ENCODE data around the gene RBM39. TPM values are rescaled to one million over a fixed set of nuclear protein-coding genes. Genes with fewer than 3 reads are reported as not detected.
"Not testable (repeated sequence)": the region's sequence is repeated elsewhere in the genome, so short reads cannot be mapped to it uniquely, and the experiment has no call there.

The RBM39 gene
- polyA plus RNA-seq, 1 of the 3 experiments (the other 2 are of a cell fraction) = 68.4 TPM

GRCh38 chr20:35766843-35767242 is 24.8 kb upstream of the RBM39 start:
- ChIA-PET CTCF (no interaction called here), POLR2A (no interaction called here)
- peaks cover 3 to 8% of the 10 kb centered on the region in 2 experiments; a peak in 2 of 4 replicates for H3K4me1 ChIP-seq (ENCODE audit: control insufficient read depth in 1 of 2, insufficient read depth in 2 of 2, low read depth in 1 of 2, low read length in 1 of 2)
- H2AFZ ChIP-seq (ENCODE audit: low read depth) = no peak overlapping the region
- H3K9me3 ChIP-seq = no peaks in the 10 kb centered on the region
- peaks cover 16% of the 10 kb centered on the region for H3F3A ChIP-seq (replicated peaks; ENCODE audit: insufficient read depth)
- H4K20me1 ChIP-seq (ENCODE audit: insufficient read depth) = no peaks in the 10 kb centered on the region
- H3K9me2 ChIP-seq = no peaks in the 10 kb centered on the region
- WGBS (ENCODE audit: low lambda C conversion rate) = 67% methylated on average over 4 of the region's 4 CpGs
- H3K27me3 ChIP-seq (ENCODE audit: insufficient read depth) = no peaks in the 10 kb centered on the region
- no peak for TF ChIP-seq FOXM1 (IDR thresholded peaks at IDR 0.05; ENCODE audit: low read depth)
- no peak for TF ChIP-seq POLR2AphosphoS5 (IDR thresholded peaks at IDR 0.05; ENCODE audit: low read depth, low read length)
- TF ChIP-seq USF2 (IDR thresholded peaks at IDR 0.05; ENCODE audit: borderline replicate concordance, low read depth, low read length) = no peak
- no peak for TF ChIP-seq TAF1 (IDR thresholded peaks at IDR 0.05; ENCODE audit: borderline replicate concordance, low read depth, low read length)
- TF ChIP-seq RXRA (IDR thresholded peaks at IDR 0.05; ENCODE audit: borderline replicate concordance, low read depth) = no peak
- no peak for DNase-seq
- no peak overlapping the region for H3K4me2 ChIP-seq
- H3K4me3 ChIP-seq (ENCODE audit: low read depth in 2 of 2, low read length in 1 of 2) = no peak overlapping the region
- H3K79me2 ChIP-seq (ENCODE audit: insufficient read depth) = no peaks in the 10 kb centered on the region
- no peaks in the 10 kb centered on the region for H3K36me3 ChIP-seq (replicated peaks in 1 of 2; ENCODE audit: control insufficient read depth in 1 of 2, insufficient read depth in 2 of 2, low read length in 1 of 2)
- no peak overlapping the region for H3K9ac ChIP-seq
- H3K27ac ChIP-seq (ENCODE audit: low read depth in 2 of 2, low read length in 1 of 2) = no peak overlapping the region

GRCh38 chr20:35764936-35765335 is 22.9 kb upstream of the RBM39 start:
- H3K4me3 ChIP-seq (ENCODE audit: low read depth in 2 of 2, low read length in 1 of 2); H3K9me3 ChIP-seq; H3K4me1 ChIP-seq (ENCODE audit: control insufficient read depth in 1 of 2, insufficient read depth in 2 of 2, low read depth in 1 of 2, low read length in 1 of 2); H3K4me2 ChIP-seq; H3K9ac ChIP-seq; H2AFZ ChIP-seq (ENCODE audit: low read depth); DNase-seq; H3K9me2 ChIP-seq; H4K20me1 ChIP-seq (ENCODE audit: insufficient read depth); H3K27me3 ChIP-seq (ENCODE audit: insufficient read depth); CTCF ChIA-PET; H3K27ac ChIP-seq (ENCODE audit: low read depth in 2 of 2, low read length in 1 of 2); H3K79me2 ChIP-seq (ENCODE audit: insufficient read depth); H3K36me3 ChIP-seq (replicated peaks in 1 of 2; ENCODE audit: control insufficient read depth in 1 of 2, insufficient read depth in 2 of 2, low read length in 1 of 2): not testable (repeated sequence)
- H3F3A ChIP-seq (replicated peaks; ENCODE audit: insufficient read depth) = peaks cover 16% of the 10 kb centered on the region
- POLR2A ChIA-PET = interaction anchor here (1.2 kb wide), 1 partner anchor 23 kb away, joined by 5 read pairs; the partner anchor contains the start of gene RBM39
- 66% methylated on average over 2 of the region's 2 CpGs for WGBS (ENCODE audit: low lambda C conversion rate)

DNA sequence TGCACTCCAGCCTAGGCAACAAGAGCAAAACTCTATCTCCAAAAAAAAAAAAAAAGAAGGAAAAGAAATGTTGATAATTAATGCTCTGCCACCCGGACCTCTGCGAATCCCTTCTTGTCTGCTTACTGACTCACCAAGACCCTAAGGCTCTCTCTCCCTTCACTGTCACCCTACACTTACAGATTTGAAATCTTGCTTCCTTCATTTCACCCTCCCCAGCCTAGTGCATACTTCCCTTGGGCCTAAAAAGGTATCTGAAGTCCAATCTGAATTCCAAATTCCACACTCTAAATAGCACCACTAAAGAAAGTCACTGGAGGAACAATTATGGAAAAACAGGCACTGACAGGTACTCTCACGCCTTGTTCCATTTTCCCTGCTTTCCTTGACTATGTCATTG is 20.4 kb upstream of the RBM39 start:
- 97% methylated on average over 3 of the region's 3 CpGs for WGBS (ENCODE audit: low lambda C conversion rate)
- TF ChIP-seq CHD2 (IDR thresholded peaks at IDR 0.05; ENCODE audit: low read length, partially characterized antibody) = no peak
- TF ChIP-seq FOSL2 (IDR thresholded peaks at IDR 0.05; ENCODE audit: borderline replicate concordance, low read depth) = no peak
- no peak for TF ChIP-seq USF2 (IDR thresholded peaks at IDR 0.05; ENCODE audit: borderline replicate concordance, low read depth, low read length)
- no peak for TF ChIP-seq TEAD4 (IDR thresholded peaks at IDR 0.05; ENCODE audit: borderline replicate concordance, insufficient read depth)
- TF ChIP-seq, protein P1, sequence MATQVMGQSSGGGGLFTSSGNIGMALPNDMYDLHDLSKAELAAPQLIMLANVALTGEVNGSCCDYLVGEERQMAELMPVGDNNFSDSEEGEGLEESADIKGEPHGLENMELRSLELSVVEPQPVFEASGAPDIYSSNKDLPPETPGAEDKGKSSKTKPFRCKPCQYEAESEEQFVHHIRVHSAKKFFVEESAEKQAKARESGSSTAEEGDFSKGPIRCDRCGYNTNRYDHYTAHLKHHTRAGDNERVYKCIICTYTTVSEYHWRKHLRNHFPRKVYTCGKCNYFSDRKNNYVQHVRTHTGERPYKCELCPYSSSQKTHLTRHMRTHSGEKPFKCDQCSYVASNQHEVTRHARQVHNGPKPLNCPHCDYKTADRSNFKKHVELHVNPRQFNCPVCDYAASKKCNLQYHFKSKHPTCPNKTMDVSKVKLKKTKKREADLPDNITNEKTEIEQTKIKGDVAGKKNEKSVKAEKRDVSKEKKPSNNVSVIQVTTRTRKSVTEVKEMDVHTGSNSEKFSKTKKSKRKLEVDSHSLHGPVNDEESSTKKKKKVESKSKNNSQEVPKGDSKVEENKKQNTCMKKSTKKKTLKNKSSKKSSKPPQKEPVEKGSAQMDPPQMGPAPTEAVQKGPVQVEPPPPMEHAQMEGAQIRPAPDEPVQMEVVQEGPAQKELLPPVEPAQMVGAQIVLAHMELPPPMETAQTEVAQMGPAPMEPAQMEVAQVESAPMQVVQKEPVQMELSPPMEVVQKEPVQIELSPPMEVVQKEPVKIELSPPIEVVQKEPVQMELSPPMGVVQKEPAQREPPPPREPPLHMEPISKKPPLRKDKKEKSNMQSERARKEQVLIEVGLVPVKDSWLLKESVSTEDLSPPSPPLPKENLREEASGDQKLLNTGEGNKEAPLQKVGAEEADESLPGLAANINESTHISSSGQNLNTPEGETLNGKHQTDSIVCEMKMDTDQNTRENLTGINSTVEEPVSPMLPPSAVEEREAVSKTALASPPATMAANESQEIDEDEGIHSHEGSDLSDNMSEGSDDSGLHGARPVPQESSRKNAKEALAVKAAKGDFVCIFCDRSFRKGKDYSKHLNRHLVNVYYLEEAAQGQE (IDR thresholded peaks at IDR 0.05; ENCODE audit: low read depth, low read length) = no peak
- no peak for TF ChIP-seq RFX5 (IDR thresholded peaks at IDR 0.05; ENCODE audit: low read length)
- no peak for TF ChIP-seq NFIC (IDR thresholded peaks at IDR 0.05; ENCODE audit: borderline replicate concordance)
- no peak for TF ChIP-seq EZH2phosphoT487 (IDR thresholded peaks at IDR 0.05; ENCODE audit: borderline replicate concordance, low read depth)
- TF ChIP-seq, protein P2, sequence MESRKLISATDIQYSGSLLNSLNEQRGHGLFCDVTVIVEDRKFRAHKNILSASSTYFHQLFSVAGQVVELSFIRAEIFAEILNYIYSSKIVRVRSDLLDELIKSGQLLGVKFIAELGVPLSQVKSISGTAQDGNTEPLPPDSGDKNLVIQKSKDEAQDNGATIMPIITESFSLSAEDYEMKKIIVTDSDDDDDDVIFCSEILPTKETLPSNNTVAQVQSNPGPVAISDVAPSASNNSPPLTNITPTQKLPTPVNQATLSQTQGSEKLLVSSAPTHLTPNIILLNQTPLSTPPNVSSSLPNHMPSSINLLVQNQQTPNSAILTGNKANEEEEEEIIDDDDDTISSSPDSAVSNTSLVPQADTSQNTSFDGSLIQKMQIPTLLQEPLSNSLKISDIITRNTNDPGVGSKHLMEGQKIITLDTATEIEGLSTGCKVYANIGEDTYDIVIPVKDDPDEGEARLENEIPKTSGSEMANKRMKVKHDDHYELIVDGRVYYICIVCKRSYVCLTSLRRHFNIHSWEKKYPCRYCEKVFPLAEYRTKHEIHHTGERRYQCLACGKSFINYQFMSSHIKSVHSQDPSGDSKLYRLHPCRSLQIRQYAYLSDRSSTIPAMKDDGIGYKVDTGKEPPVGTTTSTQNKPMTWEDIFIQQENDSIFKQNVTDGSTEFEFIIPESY (IDR thresholded peaks at IDR 0.05; ENCODE audit: borderline replicate concordance, low read depth) = no peak
- no peak for TF ChIP-seq NRF1 (IDR thresholded peaks at IDR 0.05; ENCODE audit: low read depth, low read length)
- TF ChIP-seq TAF1 (IDR thresholded peaks at IDR 0.05; ENCODE audit: borderline replicate concordance, low read depth, low read length) = no peak

More for the DNA sequence above, 20.4 kb upstream of the RBM39 start:
- Histone ChIP-seq H3K4me1 (ENCODE audit: control insufficient read depth in 1 of 2, insufficient read depth in 2 of 2, low read depth in 1 of 2, low read length in 1 of 2) (no peaks in the 10 kb centered on the region), H3K9me2 (no peaks in the 10 kb centered on the region), H3K4me3 (ENCODE audit: low read depth in 2 of 2, low read length in 1 of 2) (no peak overlapping the region), H3F3A (replicated peaks; ENCODE audit: insufficient read depth) (no peaks in the 10 kb centered on the region), H3K27me3 (ENCODE audit: insufficient read depth) (no peaks in the 10 kb centered on the region), H4K20me1 (ENCODE audit: insufficient read depth) (no peaks in the 10 kb centered on the region), H3K9me3 (no peaks in the 10 kb centered on the region), H3K79me2 (ENCODE audit: insufficient read depth) (no peaks in the 10 kb centered on the region), H3K36me3 (replicated peaks in 1 of 2; ENCODE audit: control insufficient read depth in 1 of 2, insufficient read depth in 2 of 2, low read length in 1 of 2) (no peaks in the 10 kb centered on the region), H3K4me2 (no peak overlapping the region), H3K9ac (no peak overlapping the region), H2AFZ (ENCODE audit: low read depth) (no peak overlapping the region), H3K27ac (ENCODE audit: low read depth in 2 of 2, low read length in 1 of 2) (no peak overlapping the region)
- ChIA-PET POLR2A (no interaction called here), CTCF (interaction anchor here (1.6 kb wide), 1 partner anchor 20 kb away, joined by 4 read pairs; the partner anchor contains the start of gene RBM39)
- DNase-seq = no peak

All from SK-N-SH (cell line).